Colonic mucosa (tissue), 4 donors: Measurements from ENCODE around the gene USH2A. TPM values are rescaled to one million over a fixed set of nuclear protein-coding genes. Genes with fewer than 3 reads are reported as not detected.

ENCODE experiments used
- DNase-seq: peaks from one replicate; pipeline ENCODE4 v3.0.0-alpha.2; 2020
- H3K27ac ChIP-seq: fragments of 200-600 bp; one replicate; pipeline ENCODE4 v1.8.0; 2021
- H3K27me3 ChIP-seq: fragments of 200-600 bp; one replicate; pipeline ENCODE4 v1.8.0; 2021
- H3K36me3 ChIP-seq: fragments of 200-600 bp; one replicate; pipeline ENCODE4 v1.8.0; 2021
- H3K4me1 ChIP-seq: fragments of 200-600 bp; one replicate; pipeline ENCODE4 v1.8.0; 2021; ENCODE audit warnings: mild to moderate bottlenecking
- H3K4me3 ChIP-seq: fragments of 200-600 bp; one replicate; pipeline ENCODE4 v1.8.0; 2021
- H3K9ac ChIP-seq, 2 donors: one replicate each; pipeline ENCODE4 v1.7.0; 2013; ENCODE audit warnings: control low read depth in 2 of 2, low read depth in 2 of 2, low read length in 2 of 2
- H3K9me3 ChIP-seq: fragments of 200-600 bp; one replicate; pipeline ENCODE4 v1.8.0; 2021
- CTCF ChIP-seq: fragments of 200-600 bp; IDR thresholded peaks from one replicate; pipeline ENCODE4 v1.8.0; 2022; ENCODE audit warnings: antibody characterized with exemption, mild to moderate bottlenecking
- intact Hi-C: fragments of 100-400 bp; cut with DNase I; formaldehyde crosslinking; loops from one replicate; pipeline ENCODE4 v1.14.1; 2022
- total RNA-seq, 2 donors: library from RNA; stranded (reverse); fragmentation: NEBNext Ultra II Directional in 1 of 2; extraction: Animal tissue kit (Norgen Biotek cat#: 25700) in 1 of 2; gene quantifications; one replicate each; pipeline ENCODE4 v1.2.1, GENCODE V29; 2021
- donor health status: healthy.
- donor health status: DM: no; HTN: no; CAD: no.
- donor health status: DM: no; HTN: no; CAD: no.

The USH2A gene
- total RNA-seq, 2 donors from 2014 or later = 0.02 TPM; not detected in 1

GRCh38 chr1:215637041-215637573, 786.1 kb downstream of the USH2A start:
- no peak overlapping the region for H3K4me3 ChIP-seq
- TF ChIP-seq CTCF = no peak
- H3K9me3 ChIP-seq = no peaks in the 10 kb centered on the region
- peak overlapping the region; percentile 92 for H3K27ac ChIP-seq
- H3K9ac ChIP-seq = peak overlapping the region in 1 of 2 donors; percentile 23
- DNase-seq = peak; percentile 45
- H3K36me3 ChIP-seq = no peaks in the 10 kb centered on the region
- no peaks in the 10 kb centered on the region for H3K4me1 ChIP-seq
- intact Hi-C loops = no loop called here
- no peaks in the 10 kb centered on the region for H3K27me3 ChIP-seq

- H3K27ac ChIP-seq = peak overlapping the region; percentile 92
- no peaks in the 10 kb centered on the region for H3K36me3 ChIP-seq
- no peak for TF ChIP-seq CTCF
- peak overlapping the region in 1 of 2 donors; percentile 43 for H3K9ac ChIP-seq
- no peaks in the 10 kb centered on the region for H3K9me3 ChIP-seq
- no peaks in the 10 kb centered on the region for H3K27me3 ChIP-seq
- DNase-seq = peak; percentile 48
- H3K4me1 ChIP-seq = no peaks in the 10 kb centered on the region
- intact Hi-C loops = no loop called here
- H3K4me3 ChIP-seq = no peak overlapping the region
Measured at GRCh38 chr1:215636258-215636965, 786.8 kb downstream of the USH2A start.

GRCh38 chr1:215635827-215636226, 787.4 kb downstream of the USH2A start:
- peak; percentile 52 for DNase-seq

GRCh38 chr1:215631489-215631888, 791.8 kb downstream of the USH2A start:
- no peaks in the 10 kb centered on the region for H3K27me3 ChIP-seq
- TF ChIP-seq CTCF = no peak
- H3K4me1 ChIP-seq = no peaks in the 10 kb centered on the region
- H3K9me3 ChIP-seq = no peaks in the 10 kb centered on the region
- intact Hi-C loops = no loop called here
- no peaks in the 10 kb centered on the region for H3K36me3 ChIP-seq
- no peak overlapping the region for H3K4me3 ChIP-seq
- no peak overlapping the region for H3K27ac ChIP-seq
- no peak for DNase-seq
- H3K9ac ChIP-seq = no peak overlapping the region

More at GRCh38 chr1:215635827-215636226, 787.4 kb downstream of the USH2A start:
- Histone ChIP-seq H3K9ac (peak overlapping the region in 1 of 2 donors; percentile 43), H3K27ac (peak overlapping the region; percentile 92), H3K4me3 (no peak overlapping the region), H3K27me3 (no peaks in the 10 kb centered on the region), H3K9me3 (no peaks in the 10 kb centered on the region), H3K36me3 (no peaks in the 10 kb centered on the region), H3K4me1 (no peaks in the 10 kb centered on the region)
- intact Hi-C loops = no loop called here
- TF ChIP-seq CTCF = no peak

- no peak overlapping the region for H3K27ac ChIP-seq
- no peak for TF ChIP-seq CTCF
- intact Hi-C loops = no loop called here
Measured at GRCh38 chr1:215631040-215631439, 792.2 kb downstream of the USH2A start.

More at GRCh38 chr1:215631040-215631439, 792.2 kb downstream of the USH2A start:
- no peak for DNase-seq
- no peaks in the 10 kb centered on the region for H3K27me3 ChIP-seq
- no peaks in the 10 kb centered on the region for H3K9me3 ChIP-seq
- H3K4me1 ChIP-seq = no peaks in the 10 kb centered on the region
- no peak overlapping the region for H3K4me3 ChIP-seq
- no peaks in the 10 kb centered on the region for H3K36me3 ChIP-seq
- H3K9ac ChIP-seq = no peak overlapping the region
